DND-41 (cell line): Measurements from ENCODE around the gene C2orf80.

ENCODE experiments used
- EZH2 ChIP-seq: IDR thresholded peaks from 3 replicates; pipeline ENCODE4 v1.6.1; 2012; ENCODE audit warnings: borderline replicate concordance, low read depth, mild to moderate bottlenecking, moderate library complexity, low read length, inconsistent platforms; ENCODE audit not compliant: severe bottlenecking
- TF ChIP-seq, protein P1 (sequence below): IDR thresholded peaks from 2 replicates; pipeline ENCODE4 v1.5.1; 2012; ENCODE audit warnings: borderline replicate concordance, low read length, moderate library complexity, mild to moderate bottlenecking; ENCODE audit not compliant: poor library complexity, severe bottlenecking; ENCODE audit errors: extremely low read depth

DNA sequence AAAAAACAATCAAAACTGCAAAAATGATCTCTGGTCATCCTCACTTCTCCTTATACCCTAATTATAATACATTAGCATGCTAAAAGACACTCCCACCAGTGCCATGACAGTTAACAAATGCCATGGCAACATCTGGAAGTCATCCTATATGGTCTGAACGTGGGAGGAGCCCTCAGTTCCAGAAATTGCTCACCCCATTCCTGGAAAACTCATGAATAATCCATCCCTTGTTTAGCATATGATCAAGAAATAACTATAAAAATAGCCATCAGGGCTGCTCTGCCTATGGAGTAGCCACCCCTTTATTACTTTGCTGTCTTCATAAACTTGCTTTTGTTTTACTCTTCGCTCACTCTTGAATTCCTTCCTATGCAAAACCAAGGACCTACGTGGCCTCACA is 5.7 kb upstream of the C2orf80 start:
- TF ChIP-seq, protein P1, sequence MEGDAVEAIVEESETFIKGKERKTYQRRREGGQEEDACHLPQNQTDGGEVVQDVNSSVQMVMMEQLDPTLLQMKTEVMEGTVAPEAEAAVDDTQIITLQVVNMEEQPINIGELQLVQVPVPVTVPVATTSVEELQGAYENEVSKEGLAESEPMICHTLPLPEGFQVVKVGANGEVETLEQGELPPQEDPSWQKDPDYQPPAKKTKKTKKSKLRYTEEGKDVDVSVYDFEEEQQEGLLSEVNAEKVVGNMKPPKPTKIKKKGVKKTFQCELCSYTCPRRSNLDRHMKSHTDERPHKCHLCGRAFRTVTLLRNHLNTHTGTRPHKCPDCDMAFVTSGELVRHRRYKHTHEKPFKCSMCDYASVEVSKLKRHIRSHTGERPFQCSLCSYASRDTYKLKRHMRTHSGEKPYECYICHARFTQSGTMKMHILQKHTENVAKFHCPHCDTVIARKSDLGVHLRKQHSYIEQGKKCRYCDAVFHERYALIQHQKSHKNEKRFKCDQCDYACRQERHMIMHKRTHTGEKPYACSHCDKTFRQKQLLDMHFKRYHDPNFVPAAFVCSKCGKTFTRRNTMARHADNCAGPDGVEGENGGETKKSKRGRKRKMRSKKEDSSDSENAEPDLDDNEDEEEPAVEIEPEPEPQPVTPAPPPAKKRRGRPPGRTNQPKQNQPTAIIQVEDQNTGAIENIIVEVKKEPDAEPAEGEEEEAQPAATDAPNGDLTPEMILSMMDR = no peak
- TF ChIP-seq EZH2 = no peak
